Measurements from ENCODE around the gene AK1.
"Not testable (repeated sequence)": the region's sequence is repeated elsewhere in the genome, so short reads cannot be mapped to it uniquely, and the experiment has no call there.

Gene AK1

GRCh38 chr9:127881715-127882114 is 4.2 kb upstream of the AK1 start:
- H3K4me1 Mint-ChIP-seq (ENCODE audit: low read depth); H3K4me3 Mint-ChIP-seq; H3K36me3 Mint-ChIP-seq; H3K27ac Mint-ChIP-seq; H3K27me3 Mint-ChIP-seq; H3K9me3 Mint-ChIP-seq (ENCODE audit: low read depth): not testable (repeated sequence)

DNA sequence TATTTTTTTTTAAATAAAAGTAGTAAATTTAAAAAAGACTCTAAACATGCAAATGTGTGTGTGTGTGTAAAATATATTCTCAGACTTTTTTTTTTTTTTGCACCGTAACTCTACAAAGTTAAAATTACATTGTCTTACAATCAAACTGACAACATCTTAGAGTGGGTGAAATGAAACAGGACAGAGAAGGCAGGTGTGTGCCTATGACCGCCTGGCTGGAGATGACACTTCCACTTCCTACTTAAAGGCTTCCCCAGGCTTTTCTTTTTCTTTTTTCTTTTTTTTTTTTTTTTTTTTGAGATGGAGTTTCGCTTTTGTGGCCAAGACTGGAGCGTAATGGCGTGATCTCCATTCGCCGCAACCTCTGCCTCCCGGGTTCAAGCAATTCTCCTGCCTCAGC is 2.7 kb upstream of the AK1 start:
- Mint-ChIP-seq H3K36me3 (no peaks in the 10 kb centered on the region), H3K4me1 (ENCODE audit: low read depth) (peaks cover 3% of the 10 kb centered on the region), H3K4me3 (no peak overlapping the region), H3K9me3 (ENCODE audit: low read depth) (no peaks in the 10 kb centered on the region), H3K27ac (no peak overlapping the region), H3K27me3 (no peaks in the 10 kb centered on the region)

DNA sequence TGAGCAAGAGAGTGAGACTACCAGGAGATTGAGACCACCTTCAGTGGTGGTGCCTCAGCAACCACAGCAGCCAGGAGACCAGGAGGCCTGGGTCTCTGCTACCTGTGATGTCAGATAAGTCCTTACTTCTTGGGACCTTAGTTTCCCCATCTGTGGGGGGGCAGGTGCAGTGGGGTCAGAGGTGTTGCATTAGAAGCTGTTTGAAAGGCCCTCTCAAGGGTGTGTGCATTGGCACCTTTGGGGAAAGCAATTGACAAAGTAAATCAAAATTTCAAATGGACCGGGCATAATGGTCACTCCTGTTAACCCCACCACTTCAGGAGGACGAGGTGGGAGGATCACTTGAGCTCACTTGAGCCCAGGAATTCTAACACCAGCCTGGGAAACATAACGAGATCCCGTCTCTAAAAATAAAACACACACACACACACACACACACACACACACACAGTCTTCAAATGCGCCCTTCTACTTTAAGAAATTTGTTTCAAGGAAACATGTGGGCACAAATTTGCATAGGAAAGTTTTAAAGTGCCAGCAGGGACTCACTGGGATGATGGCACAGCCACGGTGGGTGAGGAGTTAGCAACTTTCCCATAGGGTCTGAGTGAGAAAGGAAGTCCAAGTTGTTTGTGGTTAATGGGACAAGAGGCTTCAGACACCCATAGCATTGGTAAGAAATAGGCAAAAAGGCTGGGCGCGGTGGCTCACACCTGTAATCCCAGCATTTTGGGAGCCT is 1.3 kb upstream of the AK1 start:
- Mint-ChIP-seq H3K9me3 (ENCODE audit: low read depth) (no peaks in the 10 kb centered on the region), H3K27ac (no peak overlapping the region), H3K4me1 (ENCODE audit: low read depth) (peaks cover 3% of the 10 kb centered on the region), H3K36me3 (no peaks in the 10 kb centered on the region), H3K27me3 (no peaks in the 10 kb centered on the region), H3K4me3 (no peak overlapping the region)

- no peak overlapping the region for H3K27ac Mint-ChIP-seq
These were observed 651 bp upstream of the AK1 start for GRCh38 chr9:127878001-127878651.

DNA sequence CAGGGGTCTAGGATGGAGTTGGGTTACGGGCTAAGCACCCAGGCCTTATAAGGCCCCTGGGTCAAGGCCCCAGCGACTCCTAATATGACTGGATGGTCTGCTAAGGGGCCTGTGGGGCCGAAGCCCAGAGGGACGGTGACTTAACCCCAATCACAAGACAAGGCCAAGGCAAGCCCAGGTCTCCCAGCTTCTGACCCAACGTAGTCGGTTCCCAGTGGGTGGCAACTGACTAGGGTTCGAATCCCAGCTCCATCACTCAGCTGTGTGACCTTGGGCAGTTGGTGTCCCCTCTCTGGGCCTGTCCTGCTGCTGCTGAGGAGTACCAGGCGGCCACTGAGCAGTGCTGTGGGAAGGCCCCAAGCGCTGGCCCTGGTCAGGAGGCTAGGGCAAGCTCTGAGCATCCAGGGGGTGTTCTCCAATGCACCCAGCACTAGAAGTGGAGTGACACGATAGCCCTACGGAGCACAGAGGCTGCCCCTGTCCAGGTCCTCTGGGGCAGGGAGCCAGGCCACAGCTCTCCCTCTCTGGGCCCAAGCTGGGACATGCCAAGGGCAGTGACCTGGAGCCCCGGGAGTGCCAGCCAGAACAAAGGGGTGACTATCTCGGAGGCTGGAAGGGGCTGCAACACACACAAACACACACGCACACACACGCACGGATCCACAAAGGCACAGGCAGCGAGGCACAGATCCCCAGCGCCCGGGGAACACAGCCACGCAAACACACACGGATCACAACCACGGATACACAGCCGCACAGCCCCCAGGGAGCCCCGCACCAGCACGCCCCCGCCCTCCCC is 512 bp downstream of the AK1 start:
- H3K4me3 Mint-ChIP-seq, result peak overlapping the region; percentile 59

More at GRCh38 chr9:127878001-127878651, 651 bp upstream of the AK1 start:
- Mint-ChIP-seq H3K27me3 (no peaks in the 10 kb centered on the region), H3K9me3 (ENCODE audit: low read depth) (no peaks in the 10 kb centered on the region), H3K36me3 (no peaks in the 10 kb centered on the region), H3K4me3 (peak overlapping the region; percentile 65), H3K4me1 (ENCODE audit: low read depth) (peaks cover 3% of the 10 kb centered on the region)

GRCh38 chr9:127876026-127876763 is 1.3 kb downstream of the AK1 start:
- H3K36me3 Mint-ChIP-seq, result no peaks in the 10 kb centered on the region
- peaks cover 3% of the 10 kb centered on the region for H3K4me1 Mint-ChIP-seq (ENCODE audit: low read depth)
- H3K27ac Mint-ChIP-seq, result no peak overlapping the region
- no peak overlapping the region for H3K4me3 Mint-ChIP-seq
- H3K9me3 Mint-ChIP-seq (ENCODE audit: low read depth), result no peaks in the 10 kb centered on the region
- no peaks in the 10 kb centered on the region for H3K27me3 Mint-ChIP-seq

More for the DNA sequence above, 512 bp downstream of the AK1 start:
- Mint-ChIP-seq H3K27me3 (no peaks in the 10 kb centered on the region), H3K4me1 (ENCODE audit: low read depth) (peaks cover 3% of the 10 kb centered on the region), H3K36me3 (no peaks in the 10 kb centered on the region), H3K27ac (no peak overlapping the region), H3K9me3 (ENCODE audit: low read depth) (no peaks in the 10 kb centered on the region)

DNA sequence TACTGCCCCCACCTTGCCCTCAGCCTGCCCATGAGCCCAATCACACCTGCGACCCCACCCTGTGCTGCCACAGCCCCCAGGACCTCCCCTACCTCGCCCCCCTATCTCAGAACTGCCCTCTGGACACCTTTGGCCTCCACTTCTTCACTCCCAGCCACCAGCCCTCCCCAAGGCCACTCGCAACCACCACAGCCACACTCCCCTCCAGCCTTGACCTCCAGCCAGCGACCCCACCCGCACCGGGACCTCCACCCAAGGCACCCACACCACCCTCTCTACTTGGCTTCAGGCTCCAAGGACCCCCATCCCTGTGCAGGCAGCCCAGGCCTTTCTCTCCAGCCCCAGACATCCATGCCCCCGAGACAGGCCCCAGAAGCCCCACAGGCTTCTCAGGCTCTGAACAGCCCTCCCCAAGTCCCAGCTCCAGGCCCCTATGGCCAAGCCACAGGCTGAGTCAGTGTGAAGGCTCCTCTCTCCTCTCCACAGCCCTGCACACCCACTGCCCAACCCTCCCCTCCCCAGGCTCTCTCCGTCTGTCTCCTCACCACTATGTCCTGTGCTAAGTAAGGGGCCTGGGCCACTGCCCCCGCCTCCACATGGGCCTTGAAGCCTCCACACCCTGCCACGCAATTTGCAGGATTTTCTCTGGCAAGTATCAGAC is 2.0 kb downstream of the AK1 start:
- Mint-ChIP-seq H3K27ac (no peak overlapping the region), H3K27me3 (no peaks in the 10 kb centered on the region), H3K9me3 (ENCODE audit: low read depth) (no peaks in the 10 kb centered on the region), H3K4me1 (ENCODE audit: low read depth) (peaks cover 3% of the 10 kb centered on the region), H3K36me3 (no peaks in the 10 kb centered on the region), H3K4me3 (no peak overlapping the region)

DNA sequence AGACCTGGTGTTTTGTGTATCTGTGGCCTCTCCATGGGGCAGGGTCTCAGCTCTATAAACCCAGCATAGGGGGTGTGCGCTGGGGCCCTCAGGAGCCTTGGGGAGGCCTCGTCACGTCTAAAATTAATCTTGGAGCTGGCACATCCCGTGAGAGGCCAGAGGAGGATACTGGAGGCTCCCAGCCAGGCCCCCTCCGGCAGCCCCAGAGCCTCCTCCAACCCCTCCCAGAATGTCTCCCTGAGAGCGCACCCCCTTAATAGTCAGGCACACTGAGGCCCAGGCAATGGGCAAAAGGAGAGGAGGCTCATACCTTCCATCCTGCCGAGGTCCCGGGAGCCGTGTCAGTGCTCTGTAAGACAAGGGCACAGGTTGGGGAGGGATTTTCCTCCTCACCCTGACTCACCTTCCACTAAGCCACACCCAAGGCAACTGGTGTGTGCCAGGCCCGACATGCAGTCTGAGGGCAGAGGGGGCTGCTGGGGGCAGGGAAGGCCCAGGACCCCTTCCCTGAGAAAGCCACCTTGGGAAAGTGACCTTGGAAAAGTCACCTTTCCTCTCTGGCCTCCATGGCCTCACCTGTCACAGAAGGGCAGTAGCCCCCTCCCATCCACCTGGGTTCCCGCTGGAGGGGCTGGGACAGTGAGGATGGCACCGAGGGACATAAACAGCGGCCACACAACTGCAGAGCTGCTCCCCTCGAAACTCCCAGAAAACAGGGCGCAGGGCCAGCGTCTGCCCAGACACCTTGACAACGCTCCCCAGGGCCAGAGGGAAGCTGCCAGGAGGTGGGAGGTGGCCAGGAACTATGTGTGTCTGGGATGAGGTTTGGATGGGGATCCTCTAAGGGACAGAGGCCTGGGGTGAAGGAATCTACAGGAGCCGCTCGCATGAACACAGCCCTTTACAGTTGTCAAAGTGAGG is 2.9 kb downstream of the AK1 start:
- Mint-ChIP-seq H3K4me1 (ENCODE audit: low read depth) (peaks cover 3% of the 10 kb centered on the region), H3K36me3 (no peaks in the 10 kb centered on the region), H3K4me3 (no peak overlapping the region), H3K9me3 (ENCODE audit: low read depth) (no peaks in the 10 kb centered on the region), H3K27me3 (no peaks in the 10 kb centered on the region), H3K27ac (no peak overlapping the region)

- Mint-ChIP-seq H3K4me3 (no peak overlapping the region), H3K9me3 (ENCODE audit: low read depth) (no peaks in the 10 kb centered on the region), H3K36me3 (no peaks in the 10 kb centered on the region), H3K27ac (no peak overlapping the region), H3K4me1 (ENCODE audit: low read depth) (peaks cover 3% of the 10 kb centered on the region), H3K27me3 (no peaks in the 10 kb centered on the region)
These were observed 3.6 kb downstream of the AK1 start for GRCh38 chr9:127873886-127874285.

- Mint-ChIP-seq H3K27me3 (no peaks in the 10 kb centered on the region), H3K9me3 (ENCODE audit: low read depth) (no peaks in the 10 kb centered on the region), H3K36me3 (no peaks in the 10 kb centered on the region), H3K4me1 (ENCODE audit: low read depth) (peaks cover 3% of the 10 kb centered on the region), H3K4me3 (no peak overlapping the region), H3K27ac (no peak overlapping the region)
These were observed 4.2 kb downstream of the AK1 start for GRCh38 chr9:127873223-127873691.

GRCh38 chr9:127872369-127873222 is 4.9 kb downstream of the AK1 start:
- no peak overlapping the region for H3K27ac Mint-ChIP-seq

DNA sequence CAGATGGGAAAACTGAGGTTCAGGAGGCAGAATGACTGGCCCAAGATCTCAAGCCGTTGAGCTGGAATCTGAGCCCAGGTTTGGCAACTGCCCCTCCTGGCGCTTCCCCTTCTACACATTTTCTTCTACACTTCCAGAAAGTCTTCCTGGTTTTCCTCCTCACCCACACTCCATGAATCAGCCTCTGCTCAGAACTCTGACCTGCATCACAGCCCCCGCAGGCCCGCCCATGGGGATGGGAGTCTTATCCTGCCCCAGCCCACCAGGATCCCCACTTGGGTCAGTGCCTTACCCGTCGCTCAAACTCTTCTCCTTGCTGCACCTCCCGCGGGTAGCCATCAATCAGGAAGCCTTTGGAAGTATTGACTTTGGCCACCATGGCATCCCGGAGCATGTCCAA is 5.9 kb downstream of the AK1 start:
- Mint-ChIP-seq H3K36me3 (no peaks in the 10 kb centered on the region), H3K27me3 (no peaks in the 10 kb centered on the region), H3K4me3 (no peak overlapping the region), H3K9me3 (ENCODE audit: low read depth) (no peaks in the 10 kb centered on the region), H3K4me1 (ENCODE audit: low read depth) (no peaks in the 10 kb centered on the region), H3K27ac (no peak overlapping the region)

More at GRCh38 chr9:127872369-127873222, 4.9 kb downstream of the AK1 start:
- no peaks in the 10 kb centered on the region for H3K36me3 Mint-ChIP-seq
- no peaks in the 10 kb centered on the region for H3K9me3 Mint-ChIP-seq (ENCODE audit: low read depth)
- no peak overlapping the region for H3K4me3 Mint-ChIP-seq
- H3K4me1 Mint-ChIP-seq (ENCODE audit: low read depth), result peaks cover 3% of the 10 kb centered on the region
- no peaks in the 10 kb centered on the region for H3K27me3 Mint-ChIP-seq

- Mint-ChIP-seq H3K9me3 (ENCODE audit: low read depth) (no peaks in the 10 kb centered on the region), H3K27ac (no peak overlapping the region), H3K27me3 (no peaks in the 10 kb centered on the region), H3K36me3 (peaks cover under 1% of the 10 kb centered on the region), H3K4me3 (no peak overlapping the region), H3K4me1 (ENCODE audit: low read depth) (peaks cover 1% of the 10 kb centered on the region)
These were observed 6.6 kb downstream of the AK1 start for GRCh38 chr9:127870887-127871286.

Measured in activated naive CD8-positive, alpha-beta T cell (primary cell).